NB4 (cell line): ENCODE data around the gene PAX8.
"Not testable (repeated sequence)": the region's sequence is repeated elsewhere in the genome, so short reads cannot be mapped to it uniquely, and the experiment has no call there.

Experiments
- DNase-seq: peaks from one replicate; pipeline ENCODE4 v3.0.0; 2010; ENCODE audit warnings: low read depth
- H3K4me3 ChIP-seq: one replicate; pipeline ENCODE4 v1.5.1; 2011; ENCODE audit warnings: mild to moderate bottlenecking, low read depth, low read length, moderate library complexity
- MYC ChIP-seq: IDR thresholded peaks from 2 replicates; pipeline ENCODE4 v1.6.1; 2011; ENCODE audit warnings: low read depth, low read length
- POLR2A ChIP-seq: IDR thresholded peaks from 2 replicates; pipeline ENCODE4 v1.6.1; 2011; ENCODE audit warnings: mild to moderate bottlenecking; ENCODE audit not compliant: insufficient read length; ENCODE audit errors: extremely low read depth
- TF ChIP-seq, protein P1 (sequence below): IDR thresholded peaks from 2 replicates; pipeline ENCODE4 v1.6.1; 2011; ENCODE audit warnings: low read depth, low read length
- TF ChIP-seq, protein P2 (sequence below): IDR thresholded peaks from one replicate; pipeline ENCODE4 v1.5.1; 2012; ENCODE audit warnings: low read depth, low read length

Gene PAX8

DNA sequence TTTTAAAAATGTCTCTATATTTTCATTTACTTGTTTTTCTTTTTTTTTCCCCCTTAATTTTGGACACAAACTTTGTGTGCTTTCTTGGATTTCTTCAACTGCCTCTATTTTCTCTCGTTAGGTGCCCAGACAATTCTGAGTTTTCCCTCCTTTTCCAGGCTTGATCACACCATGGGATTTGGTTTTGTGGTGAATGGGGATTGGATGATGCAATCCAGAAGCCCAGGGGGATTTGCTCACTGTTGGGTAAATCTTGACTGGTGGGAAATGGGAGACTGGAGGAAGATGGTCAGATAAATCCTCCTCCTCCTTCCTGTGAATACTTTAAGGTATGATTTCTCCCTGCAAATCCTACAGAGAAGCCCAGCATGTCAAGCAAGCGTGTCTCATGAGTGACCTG is 19.5 kb upstream of the PAX8 start:
- no peak overlapping the region for H3K4me3 ChIP-seq
- TF ChIP-seq, protein P1, sequence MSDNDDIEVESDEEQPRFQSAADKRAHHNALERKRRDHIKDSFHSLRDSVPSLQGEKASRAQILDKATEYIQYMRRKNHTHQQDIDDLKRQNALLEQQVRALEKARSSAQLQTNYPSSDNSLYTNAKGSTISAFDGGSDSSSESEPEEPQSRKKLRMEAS: no peak
- TF ChIP-seq, protein P2, sequence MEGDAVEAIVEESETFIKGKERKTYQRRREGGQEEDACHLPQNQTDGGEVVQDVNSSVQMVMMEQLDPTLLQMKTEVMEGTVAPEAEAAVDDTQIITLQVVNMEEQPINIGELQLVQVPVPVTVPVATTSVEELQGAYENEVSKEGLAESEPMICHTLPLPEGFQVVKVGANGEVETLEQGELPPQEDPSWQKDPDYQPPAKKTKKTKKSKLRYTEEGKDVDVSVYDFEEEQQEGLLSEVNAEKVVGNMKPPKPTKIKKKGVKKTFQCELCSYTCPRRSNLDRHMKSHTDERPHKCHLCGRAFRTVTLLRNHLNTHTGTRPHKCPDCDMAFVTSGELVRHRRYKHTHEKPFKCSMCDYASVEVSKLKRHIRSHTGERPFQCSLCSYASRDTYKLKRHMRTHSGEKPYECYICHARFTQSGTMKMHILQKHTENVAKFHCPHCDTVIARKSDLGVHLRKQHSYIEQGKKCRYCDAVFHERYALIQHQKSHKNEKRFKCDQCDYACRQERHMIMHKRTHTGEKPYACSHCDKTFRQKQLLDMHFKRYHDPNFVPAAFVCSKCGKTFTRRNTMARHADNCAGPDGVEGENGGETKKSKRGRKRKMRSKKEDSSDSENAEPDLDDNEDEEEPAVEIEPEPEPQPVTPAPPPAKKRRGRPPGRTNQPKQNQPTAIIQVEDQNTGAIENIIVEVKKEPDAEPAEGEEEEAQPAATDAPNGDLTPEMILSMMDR: no peak
- no peak for TF ChIP-seq MYC
- TF ChIP-seq POLR2A: no peak
- peak; percentile 21 for DNase-seq

DNA sequence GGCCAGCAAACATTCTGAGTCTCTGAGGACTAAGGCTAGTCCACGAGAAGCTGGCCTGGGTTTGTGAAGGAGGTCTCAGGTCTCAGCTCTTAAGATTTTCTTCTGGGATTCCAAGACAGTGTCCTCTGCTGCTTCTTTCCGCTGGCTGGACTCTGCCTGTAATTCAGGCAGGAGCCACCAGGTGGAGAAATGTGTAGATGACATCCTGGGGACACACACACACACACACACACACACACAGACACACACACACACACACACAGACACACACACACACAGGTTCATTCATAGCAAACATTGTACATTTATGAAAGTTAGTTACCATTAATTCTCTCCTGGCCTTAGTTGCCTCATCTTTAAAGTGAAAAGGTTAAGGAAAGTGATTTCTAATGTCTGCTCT is 18.9 kb upstream of the PAX8 start:
- not testable (repeated sequence) for H3K4me3 ChIP-seq
- DNase-seq: peak; percentile 41
- TF ChIP-seq, protein P2: peak; percentile 24

DNA sequence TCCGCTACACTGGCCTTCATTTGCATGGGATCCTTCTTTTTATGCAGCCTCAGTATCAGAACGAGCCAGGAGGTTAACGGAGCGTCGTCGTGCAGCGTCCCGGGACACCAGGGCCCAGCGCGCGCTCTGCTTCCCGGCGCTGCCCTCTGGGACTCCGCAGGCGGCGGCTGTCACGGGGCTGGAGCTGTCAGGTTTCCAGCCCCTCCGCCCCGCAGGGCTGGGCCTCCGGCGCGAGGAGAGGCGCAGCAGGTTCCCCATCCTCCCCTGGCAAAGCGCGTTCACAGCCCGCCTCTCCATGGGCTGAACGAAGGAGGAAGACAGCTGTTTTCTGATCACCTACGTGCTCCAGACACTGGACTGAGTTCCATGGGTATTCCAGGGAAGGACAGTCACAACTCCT is 12.5 kb upstream of the PAX8 start:
- TF ChIP-seq, protein P2: no peak
- TF ChIP-seq MYC: no peak
- TF ChIP-seq, protein P1: no peak
- TF ChIP-seq POLR2A: no peak
- no peak overlapping the region for H3K4me3 ChIP-seq
- DNase-seq: no peak

DNA sequence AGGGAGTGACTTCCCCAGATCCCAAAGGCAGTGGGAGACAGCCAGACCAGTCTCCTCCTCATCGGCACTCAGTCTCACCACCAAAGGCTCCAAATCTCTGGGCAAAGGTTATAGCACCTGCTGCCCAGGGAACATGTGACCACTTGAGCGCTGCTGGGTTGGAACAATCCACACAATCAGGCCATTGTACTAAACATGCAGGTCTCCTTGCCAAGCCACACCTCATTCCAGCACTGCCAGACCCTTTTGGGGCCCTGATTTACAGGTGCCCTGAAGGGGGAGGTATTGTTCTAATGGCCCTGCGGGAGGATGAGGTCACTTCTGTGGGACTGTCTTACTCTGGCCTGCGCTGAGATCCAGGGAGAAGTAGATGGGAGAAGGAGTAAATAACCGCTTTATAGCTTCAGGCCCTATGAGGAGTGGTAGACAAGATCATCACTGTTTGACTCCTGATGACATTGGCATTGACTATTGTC is 10.0 kb upstream of the PAX8 start:
- DNase-seq, H3K4me3 ChIP-seq: not testable (repeated sequence)

DNA sequence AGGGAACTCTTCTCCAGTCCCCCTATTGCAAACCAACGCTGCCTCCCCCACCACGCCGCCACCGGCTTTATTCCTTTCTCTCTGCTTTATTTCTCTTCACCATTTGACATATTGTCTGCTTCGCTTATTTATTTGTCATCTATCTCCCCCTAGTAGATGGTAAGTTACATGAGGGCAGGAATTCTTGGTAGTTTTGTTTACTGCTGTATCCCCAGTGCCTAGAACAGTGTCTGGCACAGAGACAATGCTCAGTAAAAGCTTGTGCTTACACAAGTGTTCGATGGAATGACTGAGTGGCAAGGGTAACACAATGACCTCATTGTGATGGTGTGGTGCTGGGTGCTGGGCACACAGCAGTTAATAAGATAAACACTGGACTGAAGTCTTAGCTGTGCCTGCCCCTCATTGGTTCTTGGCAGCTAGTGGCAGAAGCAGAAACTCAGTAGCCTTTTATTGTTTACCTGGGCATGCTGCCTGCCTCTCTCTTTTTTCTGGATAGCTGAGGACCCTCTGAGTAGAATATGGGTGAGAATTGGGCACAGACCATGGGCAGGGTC is 9.5 kb upstream of the PAX8 start:
- H3K4me3 ChIP-seq, DNase-seq: not testable (repeated sequence)

DNA sequence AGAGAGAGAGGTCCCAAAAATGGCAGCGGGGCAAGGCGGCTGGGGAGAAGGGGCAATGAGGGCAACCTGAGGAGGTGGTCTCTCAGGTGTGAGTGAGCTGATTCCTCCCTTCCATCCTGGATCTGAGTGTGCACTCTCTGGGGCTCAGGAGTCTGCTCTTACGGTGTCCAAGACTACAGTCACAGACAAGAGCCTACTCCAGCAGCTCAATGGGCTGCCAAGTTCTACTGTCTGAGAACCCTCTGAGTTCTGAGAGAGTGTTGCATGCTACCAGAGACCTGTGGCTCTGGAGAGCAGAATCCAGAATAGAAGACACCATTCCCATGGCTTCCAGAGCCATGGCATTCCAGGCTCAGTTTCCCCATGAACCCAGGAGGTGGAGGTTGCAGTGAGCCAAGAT is 7.1 kb upstream of the PAX8 start:
- DNase-seq: no peak
- TF ChIP-seq MYC: no peak
- TF ChIP-seq, protein P1: no peak
- TF ChIP-seq POLR2A: no peak
- TF ChIP-seq, protein P2: no peak
- H3K4me3 ChIP-seq: no peak overlapping the region

DNA sequence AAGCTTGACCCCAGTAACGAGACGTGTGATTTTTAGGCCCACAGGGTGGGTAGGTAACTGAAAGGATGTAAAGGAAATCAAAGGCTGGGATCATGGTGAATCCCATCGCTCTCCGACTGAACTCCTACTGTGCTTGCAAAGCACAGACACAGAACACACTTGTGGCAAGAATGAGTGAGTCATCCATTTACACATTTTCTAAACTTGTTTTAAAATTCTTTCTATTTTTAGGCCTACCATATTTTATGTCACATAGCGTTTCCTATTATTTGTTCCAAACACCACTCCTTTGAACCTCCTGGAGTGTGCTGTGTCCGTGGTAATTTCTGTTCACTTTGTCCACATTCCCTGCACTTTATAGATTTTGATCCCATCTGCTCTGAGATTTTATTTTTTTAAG is 6.3 kb upstream of the PAX8 start:
- H3K4me3 ChIP-seq, DNase-seq: not testable (repeated sequence)

DNA sequence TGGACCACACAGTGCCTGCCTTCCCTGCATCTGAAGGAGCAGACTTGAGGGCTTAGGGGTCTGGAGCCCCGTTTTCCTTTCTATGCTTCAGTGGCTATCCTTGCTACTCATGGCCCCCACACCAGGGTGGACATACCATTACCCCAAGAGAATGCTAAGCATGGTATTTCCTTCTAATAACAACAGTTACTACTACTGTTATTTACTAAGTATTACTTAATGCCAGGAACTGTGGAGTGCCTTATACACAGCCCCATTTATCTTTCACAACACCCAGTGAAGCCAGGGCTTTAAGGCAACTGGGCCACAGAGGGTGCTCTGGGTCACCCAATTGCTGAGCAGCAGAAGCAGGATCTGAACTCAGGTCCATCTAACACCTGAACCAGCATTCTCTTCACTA is 5.8 kb upstream of the PAX8 start:
- H3K4me3 ChIP-seq: no peak overlapping the region
- TF ChIP-seq POLR2A (no peak), MYC (no peak)
- TF ChIP-seq, protein P2: no peak
- TF ChIP-seq, protein P1: no peak
- DNase-seq: peak; percentile 31
